Stimulated activated CD4-positive, alpha-beta T cell treated with anti-CD3 and anti-CD28 coated beads, Interleukin-1b, Interleukin-23, amount 100 ng/mL, for 4 hours (primary cell): ENCODE results near the gene MOGAT1.
A peak's percentile ranks its signal among the peaks of the same experiment; 100 is the strongest.
"Not testable (repeated sequence)": the region's sequence is repeated elsewhere in the genome, so short reads cannot be mapped to it uniquely, and the experiment has no call there.

Experiments
- DNase-seq, 2 donors: peaks; one replicate each; pipeline ENCODE4 v3.0.0-alpha.2; 2020; ENCODE audit warnings: low read depth in 2 of 2

MOGAT1 gene

GRCh38 chr2:222670191-222671038 is 1.0 kb upstream of the MOGAT1 start:
- DNase-seq, result no peak

- no peak for DNase-seq
Observed at GRCh38 chr2:222672068-222672401, 577 bp downstream of the MOGAT1 start.

GRCh38 chr2:222673273-222673672 is 1.8 kb downstream of the MOGAT1 start:
- DNase-seq, result no peak

- no peak for DNase-seq
Observed at GRCh38 chr2:222673883-222674282, 2.4 kb downstream of the MOGAT1 start.

GRCh38 chr2:222677981-222678380 is 6.5 kb downstream of the MOGAT1 start:
- no peak for DNase-seq

- no peak for DNase-seq
Observed at GRCh38 chr2:222683805-222684204, 12.3 kb downstream of the MOGAT1 start.

GRCh38 chr2:222686086-222686750 is 14.8 kb downstream of the MOGAT1 start:
- no peak for DNase-seq

- DNase-seq, result no peak
Observed at GRCh38 chr2:222688917-222689316, 17.5 kb downstream of the MOGAT1 start.

GRCh38 chr2:222689322-222689721 is 17.9 kb downstream of the MOGAT1 start:
- DNase-seq, result no peak

GRCh38 chr2:222690564-222691200 is 19.2 kb downstream of the MOGAT1 start:
- DNase-seq, result peak; percentile 57 to 60

- not testable (repeated sequence) for DNase-seq
Observed at GRCh38 chr2:222693413-222693812, 22.0 kb downstream of the MOGAT1 start.

- no peak for DNase-seq
Observed at GRCh38 chr2:222693837-222694236, 22.4 kb downstream of the MOGAT1 start.

- no peak for DNase-seq
Observed at GRCh38 chr2:222698276-222698675, 26.8 kb downstream of the MOGAT1 start.

GRCh38 chr2:222701233-222701632 is 29.8 kb downstream of the MOGAT1 start:
- no peak for DNase-seq

GRCh38 chr2:222701721-222702131 is 30.3 kb downstream of the MOGAT1 start:
- no peak for DNase-seq

- no peak for DNase-seq
Observed at GRCh38 chr2:222703091-222703490, 31.6 kb downstream of the MOGAT1 start.

- DNase-seq, result no peak
Observed at GRCh38 chr2:222703886-222704285, 32.4 kb downstream of the MOGAT1 start.

GRCh38 chr2:222706616-222707015 is 35.2 kb downstream of the MOGAT1 start:
- no peak for DNase-seq

- no peak for DNase-seq
Observed at GRCh38 chr2:222707102-222707688, 35.7 kb downstream of the MOGAT1 start.

- no peak for DNase-seq
Observed at GRCh38 chr2:222707689-222708273, 36.3 kb downstream of the MOGAT1 start.

GRCh38 chr2:222708274-222708710 is 36.8 kb downstream of the MOGAT1 start:
- DNase-seq, result peak; percentile 73 to 79
